ENCODE measurements around the gene DIPK1B.

DNA sequence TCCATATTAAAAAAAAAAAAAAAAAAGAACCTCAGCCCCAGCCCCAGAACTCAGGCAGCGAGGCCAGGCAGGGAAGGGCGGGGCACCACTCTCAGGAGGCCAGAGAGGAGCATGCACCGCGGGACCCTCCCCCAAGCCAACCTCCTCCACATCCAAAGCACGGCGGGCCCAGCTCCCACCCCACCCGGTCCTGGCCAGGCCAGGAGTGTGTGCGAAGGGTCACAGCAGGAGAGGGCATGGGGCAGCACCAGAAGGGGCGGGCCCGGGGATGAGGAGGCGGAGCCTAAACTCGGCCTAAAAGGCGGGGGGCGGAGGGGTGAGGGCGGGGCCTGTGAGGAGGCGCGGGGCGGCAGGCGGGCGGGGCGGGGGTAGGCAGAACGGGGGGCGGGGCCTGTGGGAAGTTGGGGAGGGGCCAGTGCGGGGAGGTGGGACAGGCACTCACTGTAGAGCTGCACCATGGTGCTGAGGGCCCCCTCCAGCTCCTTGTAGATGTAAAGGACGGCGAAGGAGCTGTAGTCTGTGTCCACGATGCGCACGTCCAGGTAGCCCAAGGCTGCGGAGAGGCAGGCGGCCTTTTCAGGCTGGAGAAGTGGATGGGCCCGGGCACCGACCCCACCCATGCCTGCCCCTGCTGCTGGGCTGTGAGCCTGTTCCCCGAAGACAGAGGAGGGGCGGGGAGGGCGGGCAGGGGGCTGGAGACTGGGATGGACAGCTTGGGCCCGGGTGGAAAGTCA, 50.7 kb downstream of the DIPK1B start:
- TF ChIP-seq, protein P1, sequence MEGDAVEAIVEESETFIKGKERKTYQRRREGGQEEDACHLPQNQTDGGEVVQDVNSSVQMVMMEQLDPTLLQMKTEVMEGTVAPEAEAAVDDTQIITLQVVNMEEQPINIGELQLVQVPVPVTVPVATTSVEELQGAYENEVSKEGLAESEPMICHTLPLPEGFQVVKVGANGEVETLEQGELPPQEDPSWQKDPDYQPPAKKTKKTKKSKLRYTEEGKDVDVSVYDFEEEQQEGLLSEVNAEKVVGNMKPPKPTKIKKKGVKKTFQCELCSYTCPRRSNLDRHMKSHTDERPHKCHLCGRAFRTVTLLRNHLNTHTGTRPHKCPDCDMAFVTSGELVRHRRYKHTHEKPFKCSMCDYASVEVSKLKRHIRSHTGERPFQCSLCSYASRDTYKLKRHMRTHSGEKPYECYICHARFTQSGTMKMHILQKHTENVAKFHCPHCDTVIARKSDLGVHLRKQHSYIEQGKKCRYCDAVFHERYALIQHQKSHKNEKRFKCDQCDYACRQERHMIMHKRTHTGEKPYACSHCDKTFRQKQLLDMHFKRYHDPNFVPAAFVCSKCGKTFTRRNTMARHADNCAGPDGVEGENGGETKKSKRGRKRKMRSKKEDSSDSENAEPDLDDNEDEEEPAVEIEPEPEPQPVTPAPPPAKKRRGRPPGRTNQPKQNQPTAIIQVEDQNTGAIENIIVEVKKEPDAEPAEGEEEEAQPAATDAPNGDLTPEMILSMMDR (IDR thresholded peaks at IDR 0.05) = no peak
- no peak for TF ChIP-seq POLR2A (IDR thresholded peaks at IDR 0.05)
